Thyroid gland (tissue), 4 donors: Measurements from ENCODE around the gene DHRS2.

Experiments used
- POLR2A ChIP-seq, 2 donors: fragments of 450-650 bp; IDR thresholded peaks; one replicate each; pipeline ENCODE4 v1.6.1; 2017; ENCODE audit warnings: antibody characterized with exemption in 2 of 2, mild to moderate bottlenecking in 2 of 2, moderate library complexity in 1 of 2
- TF ChIP-seq, protein P1 (sequence below), 6 experiments: fragments of 200-600 bp in 3 of 6; fragments of 450-650 bp in 3 of 6; sonication (generic) in 3 of 6; IDR thresholded peaks; one replicate each; pipeline ENCODE4 v1.5.1; 2016 to 2019; ENCODE audit warnings: antibody characterized with exemption in 6 of 6, mild to moderate bottlenecking in 2 of 6, inconsistent platforms in 1 of 6, moderate library complexity in 1 of 6

DNA sequence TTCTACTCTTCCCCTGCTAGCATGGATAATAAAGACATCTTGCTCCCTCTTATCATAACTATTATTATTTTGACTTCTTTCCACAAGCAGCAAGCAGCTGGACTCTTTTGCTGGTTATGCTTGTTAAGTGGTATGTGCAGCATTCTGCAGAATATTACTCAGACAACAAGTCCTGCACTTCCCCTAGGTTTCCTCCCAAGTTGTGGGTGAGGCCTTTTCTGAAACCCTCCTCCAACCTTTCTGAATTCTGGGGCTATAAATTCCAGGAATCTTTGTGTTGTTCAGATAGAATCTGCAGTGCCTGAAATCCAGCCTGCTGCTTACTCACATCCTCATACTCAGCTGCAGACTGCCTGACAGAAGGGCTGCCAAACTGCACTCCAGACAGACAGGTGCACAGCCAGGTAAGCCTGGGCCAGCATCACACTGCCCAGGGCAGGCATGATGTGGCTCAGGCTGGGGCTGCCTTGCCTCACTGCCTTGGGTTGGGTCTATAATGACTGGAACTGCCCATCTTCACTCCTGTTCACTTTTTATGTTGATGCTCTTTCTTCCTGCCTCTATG, 6.2 kb upstream of the DHRS2 start:
- TF ChIP-seq, protein P1, sequence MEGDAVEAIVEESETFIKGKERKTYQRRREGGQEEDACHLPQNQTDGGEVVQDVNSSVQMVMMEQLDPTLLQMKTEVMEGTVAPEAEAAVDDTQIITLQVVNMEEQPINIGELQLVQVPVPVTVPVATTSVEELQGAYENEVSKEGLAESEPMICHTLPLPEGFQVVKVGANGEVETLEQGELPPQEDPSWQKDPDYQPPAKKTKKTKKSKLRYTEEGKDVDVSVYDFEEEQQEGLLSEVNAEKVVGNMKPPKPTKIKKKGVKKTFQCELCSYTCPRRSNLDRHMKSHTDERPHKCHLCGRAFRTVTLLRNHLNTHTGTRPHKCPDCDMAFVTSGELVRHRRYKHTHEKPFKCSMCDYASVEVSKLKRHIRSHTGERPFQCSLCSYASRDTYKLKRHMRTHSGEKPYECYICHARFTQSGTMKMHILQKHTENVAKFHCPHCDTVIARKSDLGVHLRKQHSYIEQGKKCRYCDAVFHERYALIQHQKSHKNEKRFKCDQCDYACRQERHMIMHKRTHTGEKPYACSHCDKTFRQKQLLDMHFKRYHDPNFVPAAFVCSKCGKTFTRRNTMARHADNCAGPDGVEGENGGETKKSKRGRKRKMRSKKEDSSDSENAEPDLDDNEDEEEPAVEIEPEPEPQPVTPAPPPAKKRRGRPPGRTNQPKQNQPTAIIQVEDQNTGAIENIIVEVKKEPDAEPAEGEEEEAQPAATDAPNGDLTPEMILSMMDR (IDR thresholded peaks at IDR 0.05), result no peak
- no peak for TF ChIP-seq POLR2A (IDR thresholded peaks at IDR 0.05)
